Parathyroid adenoma (tissue), 2 donors: ENCODE results near the gene SELENON.
A peak's percentile ranks its signal among the peaks of the same experiment; 100 is the strongest.

ENCODE experiments used
- H2AFZ ChIP-seq: fragments of 300-600 bp; sonication (generic); one replicate; pipeline ENCODE4 v1.7.0; 2017; ENCODE audit warnings: antibody characterized with exemption, mild to moderate bottlenecking
- H3K27ac ChIP-seq: fragments of 300-600 bp; sonication (generic); one replicate; pipeline ENCODE4 v1.7.0; 2017
- H3K27me3 ChIP-seq: fragments of 300-600 bp; sonication (generic); one replicate; pipeline ENCODE4 v1.7.0; 2017; ENCODE audit warnings: low read length; ENCODE audit not compliant: control insufficient read depth, insufficient read depth
- H3K36me3 ChIP-seq: fragments of 300-600 bp; sonication (generic); one replicate; pipeline ENCODE4 v1.7.0; 2017; ENCODE audit warnings: low read length; ENCODE audit not compliant: control insufficient read depth, insufficient read depth
- H3K4me1 ChIP-seq: fragments of 300-600 bp; sonication (generic); one replicate; pipeline ENCODE4 v1.7.0; 2017; ENCODE audit warnings: control low read depth
- H3K4me2 ChIP-seq: fragments of 300-600 bp; sonication (generic); one replicate; pipeline ENCODE4 v1.7.0; 2017; ENCODE audit warnings: low read length
- H3K4me3 ChIP-seq: fragments of 300-600 bp; sonication (generic); one replicate; pipeline ENCODE4 v1.7.0; 2017; ENCODE audit warnings: low read depth, low read length
- H3K79me2 ChIP-seq: fragments of 300-600 bp; sonication (generic); one replicate; pipeline ENCODE4 v1.7.0; 2017; ENCODE audit warnings: control low read depth
- H3K9ac ChIP-seq: fragments of 300-600 bp; sonication (generic); one replicate; pipeline ENCODE4 v1.7.0; 2017; ENCODE audit warnings: mild to moderate bottlenecking
- H3K9me3 ChIP-seq: fragments of 300-600 bp; sonication (generic); one replicate; pipeline ENCODE4 v1.7.0; 2017; ENCODE audit warnings: low read length; ENCODE audit not compliant: control insufficient read depth
- TF ChIP-seq, protein P1 (sequence below): fragments of 300-600 bp; sonication (generic); IDR thresholded peaks from one replicate; pipeline ENCODE4 v1.7.0; 2017; ENCODE audit warnings: antibody characterized with exemption, mild to moderate bottlenecking
- donor health status: primary hyperparathyroidism.

SELENON gene

DNA sequence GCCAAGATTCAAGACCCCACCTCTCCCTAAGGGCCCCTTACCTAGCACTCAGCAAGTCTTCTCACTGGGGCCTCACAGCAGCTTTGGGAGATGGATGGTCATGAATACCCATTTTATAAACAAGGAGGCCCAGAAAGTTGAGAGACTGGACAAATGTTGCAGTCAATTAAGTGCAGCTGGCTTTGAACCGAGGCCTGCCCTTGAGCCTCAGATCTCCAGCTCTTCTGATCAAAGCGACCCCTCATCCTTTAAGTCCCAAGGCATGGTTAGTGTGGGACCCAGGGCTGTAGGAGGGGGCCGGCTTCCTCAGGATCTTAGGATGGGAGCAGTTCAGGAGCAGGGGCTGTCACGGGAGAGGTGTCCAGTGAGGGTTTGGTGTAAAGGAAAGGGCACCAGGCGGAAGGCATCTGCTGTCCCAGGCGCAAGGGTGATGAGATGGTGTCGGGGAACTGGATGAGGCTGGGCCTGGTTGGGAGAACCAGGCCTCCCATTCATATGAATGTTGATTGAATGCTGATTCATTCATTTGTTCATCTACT, 14.6 kb downstream of the SELENON start:
- Histone ChIP-seq H3K9ac (no peak overlapping the region), H3K9me3 (no peaks in the 10 kb centered on the region), H3K4me2 (no peak overlapping the region), H3K27ac (no peak overlapping the region), H3K36me3 (no peaks in the 10 kb centered on the region), H3K79me2 (no peaks in the 10 kb centered on the region), H3K27me3 (no peaks in the 10 kb centered on the region), H3K4me1 (no peaks in the 10 kb centered on the region), H2AFZ (no peak overlapping the region), H3K4me3 (no peak overlapping the region)
- TF ChIP-seq, protein P1, sequence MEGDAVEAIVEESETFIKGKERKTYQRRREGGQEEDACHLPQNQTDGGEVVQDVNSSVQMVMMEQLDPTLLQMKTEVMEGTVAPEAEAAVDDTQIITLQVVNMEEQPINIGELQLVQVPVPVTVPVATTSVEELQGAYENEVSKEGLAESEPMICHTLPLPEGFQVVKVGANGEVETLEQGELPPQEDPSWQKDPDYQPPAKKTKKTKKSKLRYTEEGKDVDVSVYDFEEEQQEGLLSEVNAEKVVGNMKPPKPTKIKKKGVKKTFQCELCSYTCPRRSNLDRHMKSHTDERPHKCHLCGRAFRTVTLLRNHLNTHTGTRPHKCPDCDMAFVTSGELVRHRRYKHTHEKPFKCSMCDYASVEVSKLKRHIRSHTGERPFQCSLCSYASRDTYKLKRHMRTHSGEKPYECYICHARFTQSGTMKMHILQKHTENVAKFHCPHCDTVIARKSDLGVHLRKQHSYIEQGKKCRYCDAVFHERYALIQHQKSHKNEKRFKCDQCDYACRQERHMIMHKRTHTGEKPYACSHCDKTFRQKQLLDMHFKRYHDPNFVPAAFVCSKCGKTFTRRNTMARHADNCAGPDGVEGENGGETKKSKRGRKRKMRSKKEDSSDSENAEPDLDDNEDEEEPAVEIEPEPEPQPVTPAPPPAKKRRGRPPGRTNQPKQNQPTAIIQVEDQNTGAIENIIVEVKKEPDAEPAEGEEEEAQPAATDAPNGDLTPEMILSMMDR: no peak

DNA sequence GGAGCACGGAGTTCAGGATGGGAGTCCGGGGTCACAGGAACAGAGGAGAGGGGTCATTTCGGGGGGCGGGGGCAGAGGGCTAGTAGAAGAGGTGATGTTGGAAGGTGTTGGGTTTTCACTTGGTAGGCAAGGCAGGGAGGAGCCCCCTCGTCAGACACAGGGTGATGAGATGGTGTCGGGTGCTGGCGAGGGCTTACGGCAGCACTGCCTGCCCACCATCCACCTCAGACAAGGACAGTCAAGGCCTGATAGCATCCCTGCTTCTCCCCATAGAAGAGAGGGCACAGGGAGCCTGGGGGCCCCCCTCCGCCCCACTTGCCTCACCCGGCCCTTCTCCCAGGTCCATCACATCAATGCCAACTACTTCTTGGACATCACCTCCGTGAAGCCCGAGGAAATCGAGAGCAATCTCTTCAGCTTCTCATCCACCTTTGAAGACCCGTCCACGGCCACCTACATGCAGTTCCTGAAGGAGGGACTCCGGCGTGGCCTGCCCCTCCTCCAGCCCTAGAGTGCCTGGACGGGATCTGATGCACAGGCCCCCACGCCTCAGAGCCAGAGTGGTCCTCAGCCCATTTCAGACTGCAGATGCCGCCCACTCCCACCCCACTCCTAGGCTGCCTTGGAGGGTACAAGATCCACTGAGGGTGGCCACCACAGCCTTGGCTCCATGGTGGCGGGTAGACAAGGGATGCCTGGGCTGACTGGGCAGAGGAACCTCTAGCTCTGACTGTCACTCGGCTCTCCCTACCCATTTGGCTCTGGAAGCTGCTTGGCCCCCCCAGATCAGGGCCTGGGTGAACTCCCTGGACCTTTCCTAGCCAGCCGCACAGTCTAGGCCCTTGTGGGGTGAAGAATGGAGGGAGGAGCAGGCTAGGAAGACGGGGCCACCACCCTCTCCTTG, 15.5 kb downstream of the SELENON start:
- Histone ChIP-seq H3K79me2 (no peaks in the 10 kb centered on the region), H3K4me1 (no peaks in the 10 kb centered on the region), H2AFZ (no peak overlapping the region), H3K36me3 (no peaks in the 10 kb centered on the region), H3K9ac (no peak overlapping the region), H3K27me3 (no peaks in the 10 kb centered on the region), H3K4me3 (no peak overlapping the region), H3K9me3 (no peaks in the 10 kb centered on the region), H3K27ac (no peak overlapping the region), H3K4me2 (no peak overlapping the region)
- TF ChIP-seq, protein P1: no peak

DNA sequence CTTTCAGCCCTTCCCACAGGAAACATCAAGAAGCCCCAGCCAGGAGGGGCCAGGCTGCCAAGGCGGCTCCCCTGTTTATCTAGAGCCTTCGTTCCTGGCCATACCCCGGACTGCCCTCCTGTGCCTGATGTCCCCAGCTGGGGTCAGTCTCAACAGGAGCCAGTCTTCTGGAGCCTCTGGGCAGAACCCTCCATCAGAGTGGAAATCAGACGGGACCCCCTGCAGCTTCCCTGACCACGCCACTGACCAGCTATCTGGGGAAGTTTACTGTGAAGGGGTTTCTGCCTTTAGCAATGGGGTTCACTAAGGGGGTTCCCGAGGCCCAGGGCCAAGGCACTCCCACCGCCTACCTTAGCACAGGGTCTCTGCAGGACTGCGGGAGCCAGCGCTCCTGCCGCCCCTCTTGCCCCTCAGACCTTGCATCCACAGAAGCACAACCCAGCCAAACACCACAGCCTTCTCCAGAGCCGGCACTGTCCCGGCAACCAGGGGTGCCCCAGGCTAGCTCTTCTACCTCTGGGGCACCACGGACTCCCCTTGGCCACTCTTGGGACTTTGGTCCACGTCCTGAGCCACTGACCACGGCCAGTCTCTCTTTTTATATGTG, 16.2 kb downstream of the SELENON start:
- Histone ChIP-seq H3K79me2 (peaks cover 2% of the 10 kb centered on the region), H3K36me3 (no peaks in the 10 kb centered on the region), H3K4me2 (no peak overlapping the region), H3K27ac (no peak overlapping the region), H3K9ac (no peak overlapping the region), H3K4me3 (no peak overlapping the region), H3K4me1 (peaks cover 3% of the 10 kb centered on the region), H3K9me3 (no peaks in the 10 kb centered on the region), H2AFZ (no peak overlapping the region), H3K27me3 (no peaks in the 10 kb centered on the region)
- TF ChIP-seq, protein P1: no peak

DNA sequence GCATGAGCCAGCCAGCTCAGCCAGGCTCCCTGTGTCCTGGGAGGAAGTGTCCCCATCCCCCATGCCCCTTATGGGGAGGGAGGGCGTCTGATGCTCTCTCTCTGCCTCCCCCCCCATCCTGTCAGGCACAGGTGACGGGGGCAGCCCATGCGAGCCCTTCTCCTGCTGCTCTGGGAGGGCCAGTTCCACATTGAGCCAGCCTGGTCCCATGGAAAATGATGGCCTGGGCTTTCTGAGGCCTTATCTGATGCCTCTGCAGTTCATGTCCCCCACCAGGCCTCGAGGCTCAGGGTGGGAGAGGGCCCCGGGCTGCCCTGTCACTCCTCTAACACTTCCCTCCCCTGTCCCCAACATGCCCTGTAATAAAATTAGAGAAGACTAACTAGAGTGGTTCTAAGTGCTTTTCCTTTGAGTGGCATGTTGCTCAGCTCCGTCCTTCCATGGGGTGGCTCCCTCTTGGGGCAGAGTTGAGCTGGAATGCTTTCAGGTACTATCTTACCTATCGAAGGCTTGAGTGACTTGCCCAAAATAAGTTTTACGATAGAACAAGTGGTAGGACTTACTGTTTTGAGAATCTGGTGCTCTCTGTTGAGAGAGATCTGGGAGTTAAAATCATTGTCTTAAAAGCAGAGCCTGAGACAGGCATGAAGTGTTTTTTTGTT, 18.0 kb downstream of the SELENON start:
- TF ChIP-seq, protein P1: no peak
- Histone ChIP-seq H3K4me2 (peak overlapping the region; percentile 98), H3K9ac (no peak overlapping the region), H3K4me1 (peaks cover 8% of the 10 kb centered on the region), H3K79me2 (peaks cover 4% of the 10 kb centered on the region), H3K36me3 (no peaks in the 10 kb centered on the region), H3K4me3 (no peak overlapping the region), H3K9me3 (no peaks in the 10 kb centered on the region), H3K27me3 (no peaks in the 10 kb centered on the region), H3K27ac (peak overlapping the region; percentile 88), H2AFZ (no peak overlapping the region)
